HG02870 (cell line): Measurements from ENCODE around the gene COL1A2.

Experiments used
- ATAC-seq: cut with Tn5 transposase; IDR thresholded peaks from one replicate; pipeline ENCODE4 v1.9.1; 2021; ENCODE audit warnings: mild to moderate bottlenecking, moderate library complexity; ENCODE audit not compliant: unreplicated experiment

COL1A2 gene

DNA sequence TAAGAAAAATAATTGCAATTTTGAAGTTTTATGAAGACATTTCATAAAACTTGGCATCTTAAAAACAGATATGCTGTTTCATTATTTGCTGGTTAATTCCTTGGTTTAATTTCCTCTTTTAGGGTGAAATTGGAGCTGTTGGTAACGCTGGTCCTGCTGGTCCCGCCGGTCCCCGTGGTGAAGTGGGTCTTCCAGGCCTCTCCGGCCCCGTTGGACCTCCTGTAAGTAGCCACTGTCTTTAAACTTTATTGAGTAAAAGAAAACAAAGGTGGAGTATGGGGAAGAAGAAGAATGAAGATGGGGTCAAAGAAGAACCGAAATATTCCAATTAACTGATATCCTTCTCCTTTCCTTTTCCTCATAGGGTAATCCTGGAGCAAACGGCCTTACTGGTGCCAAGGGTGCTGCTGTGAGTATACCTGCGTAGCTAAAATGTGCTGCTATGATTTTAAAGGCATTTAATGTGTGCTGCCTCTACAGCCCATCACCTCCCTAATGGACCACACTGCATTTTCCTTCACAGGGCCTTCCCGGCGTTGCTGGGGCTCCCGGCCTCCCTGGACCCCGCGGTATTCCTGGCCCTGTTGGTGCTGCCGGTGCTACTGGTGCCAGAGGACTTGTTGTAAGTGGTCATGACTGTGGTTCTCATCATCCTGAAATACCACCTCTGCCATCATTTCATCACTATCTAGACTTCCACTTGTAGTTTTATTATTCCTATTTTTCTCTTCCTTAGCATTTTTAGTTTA lies 14.7 kb downstream of the COL1A2 start:
- ATAC-seq, result no peak

DNA sequence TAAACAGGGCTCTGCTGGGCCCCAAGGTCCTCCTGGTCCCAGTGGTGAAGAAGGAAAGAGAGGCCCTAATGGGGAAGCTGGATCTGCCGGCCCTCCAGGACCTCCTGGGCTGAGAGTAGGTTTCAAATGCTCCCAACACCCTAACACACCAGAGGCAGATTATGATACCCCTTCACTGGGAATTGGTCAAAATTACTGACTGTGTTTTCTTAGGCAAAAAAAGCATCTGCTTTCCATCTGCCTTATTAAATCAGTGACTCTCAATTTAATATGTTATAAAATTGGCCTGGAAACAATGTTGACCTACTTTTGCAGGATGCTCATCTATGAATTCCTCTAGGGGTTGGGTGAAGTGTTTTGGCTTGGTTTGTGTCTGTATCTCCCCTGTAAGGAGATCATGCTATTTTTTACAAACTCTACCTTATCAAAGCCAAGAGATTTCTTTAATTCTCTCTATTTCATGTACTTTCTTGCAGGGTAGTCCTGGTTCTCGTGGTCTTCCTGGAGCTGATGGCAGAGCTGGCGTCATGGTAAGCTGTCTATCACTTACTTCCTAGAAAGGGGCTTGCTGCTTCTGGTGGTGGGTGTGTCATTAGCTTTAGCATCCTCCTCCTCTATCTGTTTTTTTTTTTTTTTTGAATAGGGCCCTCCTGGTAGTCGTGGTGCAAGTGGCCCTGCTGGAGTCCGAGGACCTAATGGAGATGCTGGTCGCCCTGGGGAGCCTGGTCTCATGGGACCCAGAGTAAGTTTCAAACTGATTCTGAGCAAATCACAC lies 15.9 kb downstream of the COL1A2 start:
- ATAC-seq, result no peak

DNA sequence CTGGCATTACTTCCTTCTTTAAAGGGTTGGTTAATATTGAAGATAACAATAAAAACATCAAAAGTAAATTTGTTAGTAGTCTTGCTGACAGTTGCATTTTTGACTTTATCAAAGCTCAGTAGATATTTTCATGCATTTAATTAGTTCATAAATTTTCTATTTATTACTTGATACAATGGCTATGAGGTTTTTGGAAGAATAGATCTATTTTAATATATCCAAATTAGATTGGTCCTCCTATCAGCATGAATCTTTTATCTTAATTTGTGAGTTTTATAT lies 16.4 kb downstream of the COL1A2 start:
- ATAC-seq, result no peak

DNA sequence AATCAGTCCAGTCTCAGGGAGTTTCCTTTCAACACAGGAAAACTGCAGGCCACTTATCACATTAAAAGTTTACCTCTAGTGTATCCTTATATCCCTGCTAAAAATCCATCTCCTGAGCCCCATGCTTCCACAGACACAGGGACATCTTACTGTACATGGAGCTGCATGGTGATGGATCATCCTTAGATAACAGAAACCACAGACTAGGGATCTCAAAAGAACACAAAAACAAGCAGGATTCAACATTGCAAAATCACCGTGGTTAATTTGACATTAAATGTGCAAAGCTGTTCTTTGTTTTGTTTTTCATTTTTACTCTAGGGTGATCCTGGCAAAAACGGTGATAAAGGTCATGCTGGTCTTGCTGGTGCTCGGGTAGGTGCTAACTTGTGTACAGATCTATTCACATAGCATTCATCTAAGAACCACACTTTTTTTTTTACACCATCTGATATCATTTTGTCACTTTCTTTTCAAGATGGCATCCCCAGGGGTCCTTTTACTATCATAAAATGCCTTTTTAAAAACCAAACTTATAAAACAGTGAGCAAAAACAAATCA lies 18.1 kb downstream of the COL1A2 start:
- no peak for ATAC-seq

DNA sequence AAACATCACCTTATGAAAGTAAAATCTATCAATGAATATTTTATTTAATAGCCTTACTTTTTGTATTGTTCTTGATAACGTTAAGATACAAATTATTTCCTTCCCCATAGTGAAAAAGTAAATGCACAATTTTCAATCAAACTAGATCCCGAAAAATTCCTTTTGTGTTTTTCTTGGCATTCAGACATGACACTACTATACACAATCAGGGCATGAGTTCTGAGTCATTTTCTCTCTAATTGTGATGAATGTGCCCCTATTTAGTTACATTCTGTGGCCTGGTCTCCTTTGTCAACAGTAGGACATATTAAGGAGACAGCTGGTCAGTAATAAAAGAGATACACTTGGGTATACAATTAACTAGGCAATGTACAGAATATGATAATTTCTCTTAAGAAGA lies 19.8 kb downstream of the COL1A2 start:
- ATAC-seq, result no peak

DNA sequence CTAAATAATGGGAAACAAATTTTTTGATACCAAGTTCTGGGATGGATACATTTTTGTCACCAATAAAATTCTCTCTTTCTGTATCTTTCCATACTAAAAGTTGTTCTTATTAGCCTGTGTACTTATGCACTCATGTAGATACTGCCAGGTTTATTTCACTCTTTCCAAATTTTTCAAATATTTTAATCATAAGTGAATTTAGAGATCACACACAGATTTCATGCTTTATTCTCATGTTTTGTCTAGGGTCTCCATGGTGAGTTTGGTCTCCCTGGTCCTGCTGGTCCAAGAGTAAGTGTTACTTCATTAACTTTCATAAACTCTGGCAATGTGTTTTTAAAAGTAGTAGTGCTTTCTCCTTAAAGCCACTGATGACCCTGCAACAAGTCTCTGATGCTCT lies 20.3 kb downstream of the COL1A2 start:
- no peak for ATAC-seq

DNA sequence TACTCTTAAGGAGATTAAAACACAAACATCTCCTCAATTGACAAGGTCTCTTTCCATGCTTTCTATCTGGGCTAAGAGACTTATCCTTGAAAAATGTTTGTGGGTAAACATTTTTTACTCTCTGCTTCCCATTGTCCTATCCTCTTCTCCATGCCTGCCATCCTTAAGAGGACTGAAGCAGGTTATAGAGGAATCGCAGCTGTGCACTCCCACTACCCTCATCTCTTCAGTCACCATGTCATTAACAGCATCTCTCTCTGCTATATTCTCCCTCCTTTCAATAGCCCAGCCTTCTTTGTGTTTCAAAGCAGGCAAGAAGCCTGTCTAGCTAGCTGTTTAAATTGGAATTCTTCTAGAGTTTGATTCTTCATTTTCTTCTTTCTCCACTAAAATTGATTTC lies 22.6 kb downstream of the COL1A2 start:
- ATAC-seq, result no peak

DNA sequence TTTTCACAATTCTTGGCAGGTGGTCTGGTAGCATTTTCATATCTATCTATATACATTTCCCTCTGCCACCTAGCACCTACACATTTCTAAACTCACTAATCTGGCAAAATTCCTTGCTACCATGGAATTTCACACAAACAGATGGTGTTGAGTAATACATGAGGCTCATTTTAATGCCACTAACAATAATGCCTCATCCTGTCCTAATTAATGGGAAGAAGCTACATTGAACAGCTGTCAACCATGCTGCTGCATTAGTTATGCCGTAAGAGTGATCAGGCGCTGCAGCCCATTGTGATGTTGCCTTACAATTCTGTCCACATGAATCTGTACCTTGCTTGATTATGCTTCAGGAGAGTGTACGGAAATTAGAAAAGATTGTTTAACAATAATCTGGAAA lies 23.2 kb downstream of the COL1A2 start:
- ATAC-seq, result no peak

DNA sequence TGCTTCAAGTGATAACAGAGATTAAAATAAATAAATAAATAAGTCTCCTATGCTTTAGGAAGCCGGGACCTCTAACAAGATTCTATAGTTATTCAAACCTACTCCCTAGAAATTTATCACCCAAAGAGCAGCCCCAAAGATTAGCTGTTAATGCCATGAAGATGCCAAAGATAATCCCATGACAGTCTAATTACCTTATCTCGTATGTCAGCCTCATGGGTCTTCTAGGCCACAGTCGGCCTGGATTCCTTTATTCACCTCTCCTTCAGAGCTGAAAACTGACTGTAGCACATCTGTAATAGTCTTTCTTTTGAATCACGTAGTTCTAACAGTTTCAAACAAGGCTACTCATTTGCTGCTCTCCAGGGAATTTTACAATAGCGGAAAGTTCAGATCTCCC lies 24.2 kb downstream of the COL1A2 start:
- no peak for ATAC-seq

DNA sequence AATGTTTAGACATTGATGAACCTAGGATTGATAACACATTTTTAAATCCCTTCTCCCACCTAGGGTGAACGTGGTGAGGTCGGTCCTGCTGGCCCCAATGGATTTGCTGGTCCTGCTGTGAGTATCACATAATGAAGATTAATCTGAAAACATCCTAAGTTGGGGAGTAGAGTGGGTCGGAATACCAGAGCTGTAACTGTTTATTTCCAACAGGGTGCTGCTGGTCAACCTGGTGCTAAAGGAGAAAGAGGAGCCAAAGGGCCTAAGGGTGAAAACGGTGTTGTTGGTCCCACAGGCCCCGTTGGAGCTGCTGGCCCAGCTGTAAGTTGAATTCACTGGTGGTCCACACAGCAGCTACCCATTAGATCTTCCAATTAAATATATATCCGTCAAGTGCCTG lies 25.6 kb downstream of the COL1A2 start:
- no peak for ATAC-seq

DNA sequence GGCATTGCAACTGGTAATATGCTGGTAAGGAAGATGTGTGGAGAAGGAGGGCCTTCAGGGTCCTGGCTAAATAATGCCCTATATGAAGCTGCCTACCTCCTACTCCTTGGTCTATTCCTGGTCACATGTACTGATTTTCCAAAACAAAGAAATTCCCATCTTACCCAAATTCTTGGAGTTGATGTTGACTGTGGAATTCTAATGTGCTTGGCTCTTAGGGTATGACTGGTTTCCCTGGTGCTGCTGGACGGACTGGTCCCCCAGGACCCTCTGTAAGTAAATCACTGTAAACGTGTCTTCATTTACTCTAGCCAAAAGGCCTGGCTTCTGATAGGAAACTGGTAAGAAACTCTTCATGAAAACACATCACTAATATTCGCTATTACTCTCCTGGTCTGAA lies 27.0 kb downstream of the COL1A2 start:
- no peak for ATAC-seq

DNA sequence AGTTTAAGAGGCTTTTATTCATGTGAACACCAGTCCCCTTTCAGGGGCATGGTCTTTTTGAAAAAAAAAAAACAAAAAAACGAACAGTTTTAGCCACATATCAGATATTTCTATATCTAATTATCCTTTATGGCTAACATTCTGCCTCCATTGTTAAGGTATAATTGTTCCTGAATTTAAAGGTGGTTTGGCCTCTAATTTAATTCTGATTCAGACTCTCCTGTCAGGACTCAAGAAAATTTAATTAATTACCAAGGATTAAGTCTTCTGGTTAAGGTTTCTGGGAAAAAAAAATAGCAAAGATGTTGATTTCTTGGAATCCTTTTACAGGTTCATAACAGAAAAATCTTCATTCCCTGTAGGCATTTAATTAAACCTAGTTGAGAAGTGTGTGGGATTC lies 27.4 kb downstream of the COL1A2 start:
- ATAC-seq, result no peak

DNA sequence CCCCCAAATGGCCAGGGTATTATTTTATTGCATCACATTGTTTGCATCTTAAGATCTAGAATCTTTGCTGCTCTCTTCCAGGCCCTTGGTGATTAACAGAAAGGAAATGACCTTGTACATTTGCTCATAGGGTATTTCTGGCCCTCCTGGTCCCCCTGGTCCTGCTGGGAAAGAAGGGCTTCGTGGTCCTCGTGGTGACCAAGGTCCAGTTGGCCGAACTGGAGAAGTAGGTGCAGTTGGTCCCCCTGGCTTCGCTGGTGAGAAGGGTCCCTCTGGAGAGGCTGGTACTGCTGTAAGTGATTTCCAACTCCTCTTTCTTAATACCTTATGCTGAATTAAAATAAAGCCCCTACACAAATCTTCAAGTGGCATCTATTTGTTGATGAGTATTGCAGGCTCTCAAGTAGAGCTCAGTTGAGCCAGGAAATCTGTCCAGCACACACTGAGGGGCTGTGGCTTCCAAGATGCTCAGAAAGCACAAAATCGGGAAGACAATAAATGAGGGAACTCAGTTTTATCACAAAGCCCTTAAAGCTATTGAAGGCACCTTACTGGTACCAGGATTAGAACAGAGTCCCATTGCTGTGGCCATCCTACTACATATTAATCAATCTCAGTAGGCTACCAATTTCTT lies 28.2 kb downstream of the COL1A2 start:
- ATAC-seq, result no peak

DNA sequence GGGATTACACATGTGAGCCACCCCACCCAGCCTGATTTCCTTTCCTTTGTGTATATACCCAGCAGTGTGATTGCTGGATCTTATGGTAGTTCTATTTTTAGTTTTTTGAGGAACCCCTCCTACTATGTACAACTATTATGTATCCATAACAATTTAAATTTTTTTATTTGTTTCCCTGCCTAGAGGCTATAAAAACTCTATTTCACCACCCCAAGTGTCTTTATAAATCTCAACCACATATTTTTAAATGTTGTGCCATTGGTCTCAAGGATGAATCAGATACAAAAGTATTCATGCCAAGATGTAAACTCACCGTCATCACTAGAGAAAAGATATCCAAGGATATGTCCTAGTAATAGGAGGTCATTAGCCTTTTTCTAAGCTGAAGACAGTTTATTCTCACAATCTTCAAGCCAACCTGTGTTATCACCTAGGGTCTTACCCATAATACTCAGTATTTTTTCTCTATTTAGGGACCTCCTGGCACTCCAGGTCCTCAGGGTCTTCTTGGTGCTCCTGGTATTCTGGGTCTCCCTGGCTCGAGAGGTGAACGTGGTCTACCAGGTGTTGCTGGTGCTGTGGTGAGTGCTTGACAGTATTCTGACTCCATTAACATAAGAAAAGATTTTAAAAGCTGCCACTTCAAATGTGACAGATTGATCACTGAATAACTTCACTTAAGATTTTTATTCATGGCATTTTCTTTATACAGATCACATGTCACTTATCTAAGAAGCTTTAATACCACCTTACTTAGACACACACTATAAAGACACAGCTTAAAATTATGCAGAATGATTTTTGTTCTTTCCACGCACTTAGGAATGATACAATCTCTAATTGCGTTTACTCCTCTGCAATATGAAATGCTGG lies 29.4 kb downstream of the COL1A2 start:
- ATAC-seq, result no peak

DNA sequence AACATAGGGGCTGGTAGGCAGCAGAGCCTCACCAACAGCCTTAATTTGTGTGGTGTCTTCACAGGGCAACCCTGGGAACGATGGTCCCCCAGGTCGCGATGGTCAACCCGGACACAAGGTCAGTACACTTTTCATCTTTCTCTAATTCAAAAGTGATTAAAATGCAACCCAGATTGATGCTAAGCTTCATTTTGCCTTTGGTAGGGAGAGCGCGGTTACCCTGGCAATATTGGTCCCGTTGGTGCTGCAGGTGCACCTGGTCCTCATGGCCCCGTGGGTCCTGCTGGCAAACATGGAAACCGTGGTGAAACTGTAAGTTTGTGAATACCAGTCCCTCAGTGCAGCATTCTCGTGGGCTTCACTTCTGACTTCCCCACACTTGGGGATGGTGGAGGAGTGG lies 30.9 kb downstream of the COL1A2 start:
- ATAC-seq, result no peak

DNA sequence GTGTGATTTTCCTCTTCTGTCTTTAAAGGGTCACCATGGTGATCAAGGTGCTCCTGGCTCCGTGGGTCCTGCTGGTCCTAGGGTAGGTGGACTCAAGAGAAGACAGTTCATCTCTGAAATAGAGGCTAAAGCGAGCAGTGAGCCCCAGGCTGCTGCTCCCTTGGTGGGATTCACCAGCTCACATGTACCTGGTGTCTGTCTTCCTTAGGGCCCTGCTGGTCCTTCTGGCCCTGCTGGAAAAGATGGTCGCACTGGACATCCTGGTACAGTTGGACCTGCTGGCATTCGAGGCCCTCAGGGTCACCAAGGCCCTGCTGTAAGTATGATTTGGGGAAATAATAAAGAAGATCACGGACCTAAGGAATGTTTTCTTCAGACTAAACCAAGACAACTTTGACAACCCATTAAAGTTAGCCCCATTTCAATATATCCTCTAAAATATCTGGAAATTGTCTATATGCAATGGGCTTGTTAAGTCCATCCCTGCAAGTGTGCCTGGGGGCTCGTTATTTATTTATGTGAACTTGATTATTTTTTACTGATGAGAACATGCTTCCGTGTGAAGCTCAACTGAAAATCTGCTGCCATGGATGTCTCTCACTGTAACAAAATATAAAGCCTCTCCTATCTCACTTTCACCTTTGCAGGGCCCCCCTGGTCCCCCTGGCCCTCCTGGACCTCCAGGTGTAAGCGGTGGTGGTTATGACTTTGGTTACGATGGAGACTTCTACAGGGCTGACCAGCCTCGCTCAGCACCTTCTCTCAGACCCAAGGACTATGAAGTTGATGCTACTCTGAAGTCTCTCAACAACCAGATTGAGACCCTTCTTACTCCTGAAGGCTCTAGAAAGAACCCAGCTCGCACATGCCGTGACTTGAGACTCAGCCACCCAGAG lies 32.5 kb downstream of the COL1A2 start:
- ATAC-seq, result no peak

DNA sequence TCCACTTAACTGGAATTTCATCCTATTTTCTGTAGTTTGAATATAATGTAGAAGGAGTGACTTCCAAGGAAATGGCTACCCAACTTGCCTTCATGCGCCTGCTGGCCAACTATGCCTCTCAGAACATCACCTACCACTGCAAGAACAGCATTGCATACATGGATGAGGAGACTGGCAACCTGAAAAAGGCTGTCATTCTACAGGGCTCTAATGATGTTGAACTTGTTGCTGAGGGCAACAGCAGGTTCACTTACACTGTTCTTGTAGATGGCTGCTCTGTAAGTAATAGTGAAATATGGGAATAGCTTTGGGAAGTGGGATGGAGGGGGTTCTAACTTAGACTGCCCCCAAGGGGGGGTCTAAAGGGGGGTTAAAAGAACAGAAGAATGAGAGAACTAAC lies 34.5 kb downstream of the COL1A2 start:
- ATAC-seq, result no peak

DNA sequence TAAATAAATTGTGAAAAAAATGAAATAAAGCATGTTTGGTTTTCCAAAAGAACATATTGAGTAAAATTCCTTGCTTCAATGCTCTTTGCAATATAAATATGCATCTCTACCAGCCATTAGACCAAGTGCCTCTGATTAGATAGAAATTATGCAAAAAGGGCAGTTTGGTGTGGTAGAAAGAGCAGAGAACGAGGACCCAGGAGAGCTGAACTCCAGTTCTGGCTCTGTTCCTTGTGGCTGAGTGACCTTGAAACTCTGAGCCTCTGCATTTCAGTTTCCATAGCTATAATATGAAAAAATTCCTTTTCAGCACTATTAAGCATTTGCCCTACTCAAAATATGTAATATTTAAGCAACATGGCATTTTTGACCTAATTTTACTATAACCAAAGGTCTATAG lies 36.5 kb downstream of the COL1A2 start:
- ATAC-seq, result no peak

DNA sequence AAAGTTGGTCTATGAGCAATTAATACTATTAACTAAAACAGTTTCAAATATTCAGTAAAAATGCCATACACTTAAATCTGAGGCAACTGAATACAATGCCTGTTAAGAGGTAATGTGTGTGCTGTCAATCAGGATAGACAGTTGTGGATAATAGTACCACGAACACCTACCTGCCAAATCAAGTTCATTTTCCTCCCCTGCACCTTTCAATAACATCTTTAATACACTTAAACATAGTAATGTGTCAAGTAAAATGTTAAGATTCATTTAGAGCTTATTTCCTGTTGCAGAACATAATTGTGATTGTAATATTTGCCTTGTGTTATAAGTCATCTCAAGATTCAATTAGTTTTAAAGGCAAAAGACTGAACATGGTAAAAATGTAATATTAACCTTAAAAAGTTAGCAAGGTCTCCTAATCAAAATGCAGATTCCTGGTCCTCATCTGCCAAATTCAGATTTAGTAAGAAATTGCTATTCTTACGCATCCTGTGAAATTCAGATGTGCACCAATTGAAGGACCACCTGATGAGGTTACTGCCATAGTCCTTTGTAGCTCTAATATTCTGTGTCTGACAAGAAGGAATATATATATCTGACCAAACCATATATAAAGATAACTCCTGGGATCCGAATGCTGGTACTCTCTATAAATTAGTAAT lies 37.1 kb downstream of the COL1A2 start:
- ATAC-seq, result no peak

DNA sequence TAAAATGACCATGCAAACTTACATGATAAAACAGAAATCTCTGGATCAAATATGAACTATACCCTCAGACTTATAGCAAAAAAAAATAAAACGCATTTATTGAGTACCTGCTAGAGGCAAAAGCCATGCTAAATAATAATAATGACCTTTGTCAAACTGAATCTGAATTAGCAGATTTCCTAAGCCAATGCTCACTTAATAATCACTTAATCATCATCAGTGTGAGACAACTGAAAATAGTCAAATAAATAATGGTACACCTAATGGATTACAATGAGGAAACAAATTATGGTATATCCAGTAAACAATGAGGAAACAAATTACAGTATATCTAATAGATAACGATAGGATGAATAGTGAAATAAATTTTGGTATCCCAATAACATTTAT lies 37.6 kb downstream of the COL1A2 start:
- no peak for ATAC-seq
